Stimulated activated CD8-positive, alpha-beta memory T cell treated with anti-CD3 and anti-CD28 coated beads, Interleukin-7, amount 100 ng/mL, for 4 hours (primary cell): ENCODE measurements around the gene JUND.

Experiments
- DNase-seq, 2 donors: peaks; one replicate each; pipeline ENCODE4 v3.0.0-alpha.2; 2020; ENCODE audit warnings: low read depth in 2 of 2

JUND gene

GRCh38 chr19:18290302-18291018 lies 9.0 kb upstream of the JUND start:
- peak; percentile 85 to 87 for DNase-seq

DNA sequence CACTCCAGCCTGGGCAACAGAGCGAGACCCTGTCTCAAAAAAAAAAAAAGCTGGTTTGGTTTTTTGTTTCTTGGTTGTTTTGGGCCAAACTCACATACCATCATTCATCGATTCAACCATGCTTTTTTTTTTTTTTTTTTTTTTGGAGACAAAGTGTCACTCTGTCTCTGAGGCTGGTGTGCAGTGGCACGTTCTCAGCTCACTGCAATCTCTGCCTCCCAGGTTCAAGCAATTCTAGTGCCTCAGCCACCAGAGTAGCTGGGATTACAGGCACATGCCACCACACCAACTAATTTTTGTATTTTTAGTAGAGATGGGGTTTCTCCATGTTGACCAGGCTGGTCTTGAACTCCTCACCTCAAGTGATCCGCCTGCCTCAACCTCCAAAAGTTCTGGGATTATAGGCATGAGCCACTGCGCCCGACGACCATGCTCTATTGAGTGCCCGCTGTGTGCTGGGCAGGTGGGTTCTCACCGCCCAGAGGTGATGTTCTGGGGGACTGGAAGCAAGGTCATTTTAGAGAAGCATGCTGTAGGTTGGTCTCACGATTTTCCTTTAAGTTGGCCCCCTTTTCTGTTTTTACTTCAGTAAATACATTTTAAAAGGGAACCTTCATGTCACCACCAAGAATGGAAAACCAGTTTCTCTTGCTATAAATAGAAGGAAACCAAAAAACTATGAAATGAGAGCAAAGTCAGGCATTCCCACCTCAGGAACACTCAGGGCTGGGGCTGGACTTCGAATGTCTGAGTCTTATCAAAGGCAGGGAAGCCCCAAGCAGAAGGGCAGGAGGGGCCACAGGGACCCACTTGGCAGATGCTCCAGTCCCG lies 8.3 kb upstream of the JUND start:
- no peak for DNase-seq

- DNase-seq, result no peak
These were observed 6.7 kb upstream of the JUND start for GRCh38 chr19:18287836-18288772.

DNA sequence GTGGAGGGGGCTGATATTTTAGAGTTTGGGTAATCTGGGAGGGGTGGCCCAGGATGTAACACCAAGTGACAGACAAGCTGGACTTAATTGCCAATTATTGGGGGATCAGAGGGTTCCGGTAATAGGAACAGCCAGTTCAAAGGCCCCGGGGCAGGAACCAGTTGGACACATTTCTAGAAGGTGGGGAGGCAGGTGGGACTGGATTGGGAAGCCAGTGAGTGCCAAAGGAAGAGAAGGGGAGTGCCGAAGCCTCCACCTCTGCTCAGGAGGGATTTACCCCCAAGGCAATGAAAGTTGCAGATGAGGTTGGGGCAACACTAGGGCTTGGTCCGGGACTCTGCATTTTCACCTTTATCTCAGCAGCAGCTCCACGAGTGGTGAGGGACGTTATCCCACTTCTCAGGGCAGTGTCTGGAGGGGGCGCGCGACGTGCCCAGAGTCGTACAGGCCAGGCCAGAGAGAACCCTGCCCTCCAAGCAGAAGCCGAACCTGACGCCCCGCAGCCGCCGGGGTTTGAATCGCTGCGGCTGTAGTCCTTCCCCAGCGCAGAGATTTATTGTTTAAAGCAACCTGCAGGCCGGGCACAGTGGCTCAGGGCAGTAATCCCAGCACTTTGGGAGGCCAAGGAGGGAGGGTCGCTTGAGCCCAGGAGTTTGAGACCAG lies 5.7 kb upstream of the JUND start:
- DNase-seq, result no peak

GRCh38 chr19:18284712-18285360 lies 3.4 kb upstream of the JUND start:
- no peak for DNase-seq

DNA sequence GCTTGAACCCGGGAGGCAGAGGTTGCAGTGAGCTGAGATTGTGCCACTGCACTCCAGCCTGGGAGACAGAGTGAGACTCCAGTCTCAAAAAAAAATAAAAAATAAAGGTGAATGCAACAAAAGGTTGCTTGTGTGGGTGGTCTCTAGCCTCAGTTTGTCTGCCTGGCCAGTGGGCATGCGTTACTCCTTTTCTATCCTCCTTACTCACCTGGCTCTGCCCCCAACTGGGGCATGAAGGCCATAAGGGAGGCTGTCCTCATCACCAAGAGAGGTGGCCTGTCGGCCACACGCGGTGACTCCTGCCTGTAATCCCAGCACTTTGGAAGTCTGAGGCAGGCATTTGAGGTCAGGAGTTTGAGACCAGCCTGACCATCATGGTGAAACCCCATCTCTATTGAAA lies 1.9 kb upstream of the JUND start:
- DNase-seq, result no peak

- no peak for DNase-seq
These were observed 1.3 kb upstream of the JUND start for GRCh38 chr19:18282788-18283141.

DNA sequence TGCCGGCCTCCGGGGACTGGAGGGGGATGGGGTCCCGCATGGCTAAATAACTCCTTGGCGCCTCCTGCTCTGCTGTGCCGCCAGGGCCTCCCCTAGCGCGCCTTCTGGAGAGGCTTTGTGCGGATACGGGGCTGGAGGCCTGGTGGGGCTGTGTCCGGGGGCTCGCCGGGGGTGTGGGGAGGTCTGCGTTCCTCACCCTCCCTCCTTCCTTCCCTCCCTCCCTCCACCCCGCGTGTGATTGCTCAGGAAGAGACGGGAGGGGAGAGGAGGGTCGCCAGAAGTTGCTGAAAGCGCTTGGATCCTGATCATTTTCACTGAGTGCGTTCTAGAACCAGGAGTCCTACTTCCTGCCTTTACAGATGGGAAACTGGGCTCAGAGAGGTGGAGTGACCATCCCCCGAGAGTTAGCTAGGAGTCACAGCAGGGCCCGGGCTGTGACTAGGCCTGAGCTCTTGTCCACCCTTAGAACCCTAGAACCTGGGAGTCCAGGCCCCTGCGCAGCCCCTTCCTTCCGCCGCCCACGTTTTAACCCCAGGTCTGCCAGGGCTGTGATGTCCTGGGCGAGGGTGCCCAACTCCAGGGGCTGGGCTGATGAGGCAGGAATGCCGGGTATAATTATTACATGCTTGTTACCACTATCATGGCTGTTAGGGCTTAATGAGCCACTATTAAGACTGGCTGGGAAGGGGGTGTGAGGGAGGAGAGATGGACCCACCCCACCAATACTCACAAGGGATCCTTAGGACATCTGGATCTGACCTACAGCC lies 782 bp upstream of the JUND start:
- no peak for DNase-seq

DNA sequence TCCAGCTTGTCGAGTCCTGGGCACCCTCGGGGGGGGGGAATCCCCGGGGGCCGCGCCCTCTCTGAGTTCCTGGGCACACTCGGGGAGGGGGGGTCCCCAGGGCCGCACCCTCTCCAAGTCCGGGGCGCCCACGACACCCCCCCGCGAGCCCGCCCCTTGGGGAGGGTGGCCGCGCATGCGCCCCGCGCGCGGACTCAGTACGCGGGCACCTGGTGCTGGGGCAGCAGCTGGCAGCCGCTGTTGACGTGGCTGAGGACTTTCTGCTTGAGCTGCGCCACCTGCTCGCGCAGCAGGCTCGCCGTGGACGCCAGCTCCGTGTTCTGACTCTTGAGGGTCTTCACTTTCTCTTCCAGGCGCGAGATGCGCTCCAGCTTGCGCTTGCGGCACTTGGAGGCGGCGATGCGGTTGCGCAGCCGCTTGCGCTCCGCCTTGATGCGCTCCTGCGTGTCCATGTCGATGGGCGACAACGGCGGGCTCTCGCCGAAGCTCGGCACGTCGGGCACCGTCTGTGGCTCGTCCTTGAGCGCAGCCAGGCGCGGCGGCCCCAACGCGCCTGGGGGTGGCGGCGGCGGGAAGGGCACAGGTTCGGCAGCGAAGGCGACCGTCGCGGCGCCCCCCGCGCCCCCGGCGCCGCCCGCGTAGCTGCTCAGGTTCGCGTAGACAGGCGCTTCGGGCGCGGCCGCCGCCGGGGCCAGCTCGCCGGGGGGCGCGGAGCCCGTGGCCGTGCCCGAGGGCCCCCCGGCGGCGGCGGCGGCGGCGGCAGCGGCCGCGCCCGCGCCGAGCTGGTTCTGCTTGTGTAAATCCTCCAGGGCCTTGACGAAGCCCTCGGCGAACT lies 958 bp downstream of the JUND start:
- DNase-seq, result peak; percentile 55 to 77

DNA sequence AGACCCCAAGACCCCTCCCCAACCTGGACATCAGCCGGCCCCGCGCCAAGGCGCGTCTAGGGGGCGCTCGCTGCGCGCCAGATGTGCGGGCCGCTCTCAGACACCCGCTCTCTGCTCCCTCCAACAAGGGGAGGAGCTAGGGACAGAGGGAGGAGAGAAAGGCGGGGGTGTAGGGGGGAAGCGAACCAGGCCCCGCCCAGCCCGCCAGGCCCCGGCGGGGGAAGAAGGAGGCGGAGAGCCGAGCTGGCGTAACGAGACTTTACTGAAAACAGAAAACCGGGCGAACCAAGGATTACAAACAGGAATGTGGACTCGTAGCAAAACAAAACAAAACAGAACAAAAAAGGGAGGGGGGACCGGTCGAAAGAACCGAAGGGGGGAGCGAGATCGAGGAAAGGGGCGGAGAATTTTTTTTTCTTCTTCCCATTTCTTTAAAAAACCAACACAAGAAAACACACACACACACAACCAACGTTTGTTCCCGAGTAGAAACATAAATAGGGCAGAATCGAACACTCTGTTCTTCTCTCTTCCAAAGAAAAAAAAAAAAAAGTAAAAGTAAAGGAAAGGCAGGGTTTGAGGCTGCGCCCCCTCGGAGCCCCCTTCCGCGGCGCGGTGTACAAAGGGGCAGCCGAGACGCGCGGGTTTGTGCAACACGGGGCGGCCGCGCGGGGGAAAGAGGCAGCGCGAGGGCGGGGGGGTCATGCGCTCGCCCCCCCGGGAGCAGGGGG lies 1.7 kb downstream of the JUND start:
- peak; percentile 86 to 88 for DNase-seq

- no peak for DNase-seq
These were observed 2.2 kb downstream of the JUND start for GRCh38 chr19:18279266-18279515.

- DNase-seq, result peak in 1 of 2 donors; percentile 33
These were observed 2.7 kb downstream of the JUND start for GRCh38 chr19:18278521-18279265.

GRCh38 chr19:18274781-18275356 lies 6.6 kb downstream of the JUND start:
- no peak for DNase-seq

DNA sequence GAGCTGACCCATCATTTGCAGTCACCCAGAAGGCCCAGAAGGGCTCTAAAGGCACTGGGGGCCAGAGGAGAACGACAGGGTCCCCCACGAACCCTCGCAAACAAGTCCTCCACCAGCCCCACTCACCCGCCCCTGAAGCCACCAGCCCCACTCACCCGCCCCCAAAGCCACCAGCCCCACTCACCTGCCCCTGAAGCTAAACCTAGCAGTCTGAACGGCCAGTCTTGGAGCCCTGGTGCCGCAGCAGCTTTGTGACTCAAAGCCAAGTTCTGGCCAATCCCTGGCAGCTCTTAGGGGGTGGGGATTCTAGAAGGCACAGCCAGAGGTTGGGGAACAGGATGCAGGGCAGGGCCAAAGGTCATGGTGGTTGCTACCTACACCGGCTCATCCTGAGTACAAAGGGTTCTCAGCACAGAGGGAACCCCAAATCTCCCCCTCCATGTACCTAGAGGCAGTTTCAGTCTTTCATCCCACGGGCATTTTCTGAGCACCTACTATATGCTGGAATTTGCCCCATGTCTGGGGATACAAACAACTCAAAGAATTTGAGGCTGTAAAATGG lies 7.1 kb downstream of the JUND start, which contains the start of gene IQCN:
Gene IQCN, minus strand, starts transcription at position 234 of the 562 bp plus-strand sequence. CDS start 4,974 bp downstream, outside the sequence.
- DNase-seq, result no peak

DNA sequence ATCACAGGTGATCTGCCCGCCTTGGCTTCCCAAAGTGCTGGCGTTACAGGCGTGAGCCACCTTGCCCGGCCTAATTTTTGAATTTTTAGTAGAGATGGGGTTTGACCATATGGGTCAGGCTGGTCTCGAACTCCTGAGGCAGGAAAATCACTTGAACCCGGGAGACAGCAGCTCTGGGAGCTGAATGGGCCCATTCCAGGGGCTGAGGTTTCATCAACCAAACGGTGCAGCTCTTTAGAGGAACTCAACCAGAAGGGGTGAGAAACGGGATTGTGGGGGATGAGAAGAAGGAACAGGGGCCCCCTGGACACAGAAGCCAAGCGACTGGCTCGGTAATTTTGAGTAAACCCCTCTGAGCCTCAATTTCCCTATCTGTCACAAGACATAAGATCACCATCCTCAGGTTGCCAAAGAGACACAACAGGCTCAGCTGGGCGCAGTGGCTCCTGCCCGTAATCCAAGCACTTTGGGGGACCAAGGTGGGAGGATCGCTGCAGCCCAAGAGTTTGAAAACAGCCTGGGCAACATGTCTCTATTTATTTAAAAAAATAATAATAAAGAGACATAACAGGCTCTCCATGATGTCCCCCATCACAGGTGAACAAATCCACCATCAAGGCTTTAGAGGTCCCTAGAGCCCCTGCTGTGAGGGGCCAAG lies 7.7 kb downstream of the JUND start:
- DNase-seq, result no peak

DNA sequence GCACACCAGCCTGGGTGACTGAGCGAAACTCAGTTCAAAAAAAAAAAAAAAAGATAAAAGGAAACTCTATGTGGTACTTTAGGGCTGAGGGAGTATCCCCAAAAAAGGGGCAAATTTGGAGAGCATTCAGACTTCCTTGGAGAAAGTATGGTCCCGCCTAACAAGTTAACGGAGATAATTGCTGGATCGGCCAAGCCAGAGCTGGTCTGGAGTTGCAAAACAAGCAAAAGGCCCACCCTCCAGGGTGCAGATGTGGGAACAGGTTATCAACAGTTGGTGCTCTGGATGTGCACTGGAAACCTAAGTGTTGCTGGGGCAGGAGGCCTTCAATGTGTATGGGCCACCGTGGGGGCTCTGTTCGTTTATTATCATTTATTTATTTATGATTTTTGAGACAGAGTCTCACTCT lies 10.0 kb downstream of the JUND start:
- no peak for DNase-seq

DNA sequence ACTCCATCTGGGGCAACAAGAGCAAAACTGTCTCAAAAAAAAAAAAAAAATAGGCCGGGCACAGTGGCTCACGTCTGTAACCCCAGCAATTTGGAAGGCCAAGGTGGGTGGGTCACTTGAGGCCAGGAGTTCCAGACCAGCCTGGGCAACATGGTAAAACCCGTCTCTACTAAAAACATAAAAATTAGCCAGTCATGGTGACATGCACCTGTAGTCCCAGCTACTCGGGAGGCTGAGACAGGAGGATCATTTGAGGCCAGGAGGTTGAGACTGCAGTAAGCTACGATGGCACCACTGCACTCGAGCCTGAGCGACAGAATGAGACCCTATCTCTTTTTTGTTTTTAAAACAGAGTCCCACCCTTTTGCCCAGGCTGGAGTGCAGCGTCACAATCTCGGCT lies 11.1 kb downstream of the JUND start:
- no peak for DNase-seq
